ENCODE data around the gene DOCK4.

DOCK4 gene

DNA sequence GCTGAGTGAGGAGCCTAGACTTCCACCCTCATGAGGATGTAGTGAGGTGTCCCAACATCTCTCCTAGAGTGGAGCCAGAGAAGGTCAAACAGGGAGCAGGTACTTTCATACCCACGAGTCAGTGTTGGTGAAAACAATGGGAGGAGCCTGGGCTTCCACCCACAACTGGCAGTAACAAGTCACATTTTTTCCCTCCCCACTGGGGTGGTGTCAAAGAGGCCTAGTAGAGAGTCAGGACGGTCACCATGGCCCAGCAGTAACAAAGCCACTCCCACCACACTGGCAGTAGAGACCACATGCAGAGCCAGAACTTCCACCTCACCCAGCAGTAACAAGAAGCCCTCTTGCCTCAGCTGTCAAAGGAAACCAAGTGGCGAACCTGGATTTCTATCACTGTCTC is 363.7 kb downstream of the DOCK4 start:
- no peaks in the 10 kb centered on the region for H3K9me3 ChIP-seq (ENCODE audit: control insufficient read depth, insufficient read depth, low read length)
- no peak overlapping the region for H3K9ac ChIP-seq (ENCODE audit: low read depth, low read length)
- H3K4me3 ChIP-seq (ENCODE audit: low read depth, low read length) = no peak overlapping the region
- H3K4me1 ChIP-seq (ENCODE audit: control insufficient read depth, insufficient read depth, low read length) = no peaks in the 10 kb centered on the region
- H3K27me3 ChIP-seq (ENCODE audit: control insufficient read depth, insufficient read depth, low read length) = no peaks in the 10 kb centered on the region
- H3K36me3 ChIP-seq (ENCODE audit: control insufficient read depth, insufficient read depth, low read length) = peaks cover 3% of the 10 kb centered on the region

DNA sequence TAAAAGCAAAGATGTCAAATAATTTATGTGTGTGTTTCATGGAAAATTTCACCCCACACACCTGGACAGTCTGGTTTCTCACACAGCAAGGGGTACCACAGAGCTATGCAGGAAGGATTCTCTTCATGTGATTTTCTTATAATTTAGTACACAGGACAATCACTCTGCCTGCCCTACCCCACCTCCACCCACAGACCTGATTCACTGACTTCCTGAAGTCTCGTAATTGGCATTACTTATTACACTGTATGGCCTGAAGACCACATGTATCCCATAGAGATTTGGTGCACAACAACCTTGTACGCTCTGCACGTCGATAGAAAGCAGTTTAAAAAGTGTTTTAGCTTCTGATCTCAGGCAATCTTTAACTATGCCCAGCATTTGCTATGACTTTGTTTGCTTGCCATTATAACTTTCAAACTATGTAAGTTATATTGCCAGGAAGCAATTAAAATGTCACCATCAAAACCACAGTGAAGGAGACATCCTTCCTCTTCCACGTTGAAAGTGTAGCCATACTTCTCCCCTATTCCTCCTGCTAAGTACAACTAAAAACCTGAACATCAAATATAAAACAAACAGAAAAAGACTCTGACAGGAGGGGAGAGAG is 364.5 kb downstream of the DOCK4 start:
- no peaks in the 10 kb centered on the region for H3K27me3 ChIP-seq (ENCODE audit: control insufficient read depth, insufficient read depth, low read length)
- H3K9ac ChIP-seq (ENCODE audit: low read depth, low read length) = no peak overlapping the region
- no peaks in the 10 kb centered on the region for H3K9me3 ChIP-seq (ENCODE audit: control insufficient read depth, insufficient read depth, low read length)
- no peak overlapping the region for H3K4me3 ChIP-seq (ENCODE audit: low read depth, low read length)
- peaks cover 3% of the 10 kb centered on the region for H3K36me3 ChIP-seq (ENCODE audit: control insufficient read depth, insufficient read depth, low read length)
- H3K4me1 ChIP-seq (ENCODE audit: control insufficient read depth, insufficient read depth, low read length) = no peaks in the 10 kb centered on the region

- H3K4me1 ChIP-seq (ENCODE audit: control insufficient read depth, insufficient read depth, low read length) = no peaks in the 10 kb centered on the region
Measured at GRCh38 chr7:111840528-111840927, 365.7 kb downstream of the DOCK4 start.

DNA sequence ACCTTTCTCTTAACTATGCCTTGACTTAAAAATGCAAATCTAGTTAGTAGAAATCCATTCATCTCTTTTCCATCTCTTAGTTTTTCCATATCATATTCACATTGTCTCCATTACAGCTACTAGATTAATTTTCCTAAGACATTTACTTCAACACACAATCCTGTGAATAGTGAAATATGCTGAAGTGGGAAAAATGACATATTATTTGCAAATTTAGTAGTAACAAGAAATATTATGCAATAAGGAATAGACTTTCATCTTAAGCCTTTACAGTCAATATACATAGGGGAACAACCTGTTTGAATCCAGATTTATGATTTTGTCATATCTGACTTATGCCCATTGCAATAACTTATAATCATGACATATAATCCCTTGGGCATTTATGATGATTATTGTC is 366.9 kb downstream of the DOCK4 start:
- Histone ChIP-seq H3K4me3 (ENCODE audit: low read depth, low read length) (no peak overlapping the region), H3K9ac (ENCODE audit: low read depth, low read length) (no peak overlapping the region), H3K27me3 (ENCODE audit: control insufficient read depth, insufficient read depth, low read length) (no peaks in the 10 kb centered on the region), H3K9me3 (ENCODE audit: control insufficient read depth, insufficient read depth, low read length) (no peaks in the 10 kb centered on the region), H3K4me1 (ENCODE audit: control insufficient read depth, insufficient read depth, low read length) (no peaks in the 10 kb centered on the region), H3K36me3 (ENCODE audit: control insufficient read depth, insufficient read depth, low read length) (no peaks in the 10 kb centered on the region)

More at GRCh38 chr7:111840528-111840927, 365.7 kb downstream of the DOCK4 start:
- Histone ChIP-seq H3K36me3 (ENCODE audit: control insufficient read depth, insufficient read depth, low read length) (no peaks in the 10 kb centered on the region), H3K9ac (ENCODE audit: low read depth, low read length) (no peak overlapping the region), H3K27me3 (ENCODE audit: control insufficient read depth, insufficient read depth, low read length) (no peaks in the 10 kb centered on the region), H3K9me3 (ENCODE audit: control insufficient read depth, insufficient read depth, low read length) (no peaks in the 10 kb centered on the region), H3K4me3 (ENCODE audit: low read depth, low read length) (no peak overlapping the region)

DNA sequence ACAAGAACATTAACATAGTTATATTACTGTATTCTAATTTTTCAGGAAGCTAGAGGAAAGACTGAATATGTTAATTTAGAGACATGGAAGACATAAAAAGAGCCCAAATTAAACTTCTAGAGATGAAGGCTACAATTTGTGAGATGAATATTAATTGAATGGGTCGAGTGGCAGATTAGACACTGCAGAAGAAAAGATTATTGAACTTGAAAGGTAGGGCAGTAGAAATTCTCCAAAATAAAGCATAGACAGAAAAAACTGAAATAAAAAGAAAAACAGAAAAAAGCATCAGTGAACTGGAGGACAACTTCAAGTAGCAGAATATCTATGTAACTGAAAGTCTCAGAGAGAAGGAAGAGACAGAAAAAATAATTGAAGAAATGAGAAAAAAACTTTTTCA is 369.6 kb downstream of the DOCK4 start:
- Histone ChIP-seq H3K4me3 (ENCODE audit: low read depth, low read length) (no peak overlapping the region), H3K4me1 (ENCODE audit: control insufficient read depth, insufficient read depth, low read length) (no peaks in the 10 kb centered on the region), H3K9ac (ENCODE audit: low read depth, low read length) (no peak overlapping the region), H3K9me3 (ENCODE audit: control insufficient read depth, insufficient read depth, low read length) (no peaks in the 10 kb centered on the region), H3K27me3 (ENCODE audit: control insufficient read depth, insufficient read depth, low read length) (no peaks in the 10 kb centered on the region), H3K36me3 (ENCODE audit: control insufficient read depth, insufficient read depth, low read length) (no peaks in the 10 kb centered on the region)

DNA sequence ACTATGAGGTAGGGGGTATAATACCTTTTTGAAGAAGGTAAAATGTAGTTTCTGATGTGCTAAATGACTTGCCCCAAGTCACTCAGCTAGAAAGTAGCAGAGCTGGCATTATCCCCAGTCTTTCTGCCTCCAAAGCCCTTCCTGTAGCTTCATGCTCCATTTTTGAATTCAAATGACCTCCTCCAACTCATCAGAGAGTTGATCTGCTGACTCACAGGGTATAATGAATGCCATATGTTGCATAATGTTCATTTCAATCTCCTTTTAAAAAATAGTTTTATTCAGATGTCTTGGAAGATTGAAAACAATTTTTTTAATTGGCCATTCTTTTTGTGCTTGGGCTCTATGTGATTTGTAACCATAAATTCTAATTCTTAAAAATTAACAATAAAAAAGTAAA is 371.1 kb downstream of the DOCK4 start:
- no peaks in the 10 kb centered on the region for H3K4me1 ChIP-seq (ENCODE audit: control insufficient read depth, insufficient read depth, low read length)
- no peak overlapping the region for H3K9ac ChIP-seq (ENCODE audit: low read depth, low read length)
- H3K4me3 ChIP-seq (ENCODE audit: low read depth, low read length) = no peak overlapping the region
- H3K27me3 ChIP-seq (ENCODE audit: control insufficient read depth, insufficient read depth, low read length) = no peaks in the 10 kb centered on the region
- no peaks in the 10 kb centered on the region for H3K9me3 ChIP-seq (ENCODE audit: control insufficient read depth, insufficient read depth, low read length)
- no peaks in the 10 kb centered on the region for H3K36me3 ChIP-seq (ENCODE audit: control insufficient read depth, insufficient read depth, low read length)

GRCh38 chr7:111834367-111834766 is 371.8 kb downstream of the DOCK4 start:
- Histone ChIP-seq H3K9me3 (ENCODE audit: control insufficient read depth, insufficient read depth, low read length) (no peaks in the 10 kb centered on the region), H3K36me3 (ENCODE audit: control insufficient read depth, insufficient read depth, low read length) (no peaks in the 10 kb centered on the region), H3K4me3 (ENCODE audit: low read depth, low read length) (no peak overlapping the region), H3K9ac (ENCODE audit: low read depth, low read length) (no peak overlapping the region), H3K27me3 (ENCODE audit: control insufficient read depth, insufficient read depth, low read length) (no peaks in the 10 kb centered on the region), H3K4me1 (ENCODE audit: control insufficient read depth, insufficient read depth, low read length) (no peaks in the 10 kb centered on the region)

DNA sequence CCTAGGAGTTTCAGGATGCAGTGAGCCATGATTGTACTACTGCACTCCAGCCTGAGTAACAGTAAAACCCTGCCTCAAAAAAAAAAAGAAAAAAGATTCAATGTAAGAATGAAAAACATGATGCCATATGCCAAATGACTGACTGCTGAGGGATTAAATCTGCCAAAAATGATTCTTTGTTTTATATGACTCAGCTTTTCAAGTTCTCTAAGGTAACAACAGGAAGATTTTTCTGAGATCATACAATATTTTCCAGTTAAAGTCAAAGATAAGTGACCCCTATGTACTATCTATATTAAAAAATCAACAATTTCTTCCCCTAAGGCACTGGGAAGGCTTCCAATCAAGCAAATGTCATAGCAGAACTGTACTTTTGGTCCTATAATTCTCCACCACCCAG is 372.7 kb downstream of the DOCK4 start:
- Histone ChIP-seq H3K9me3 (ENCODE audit: control insufficient read depth, insufficient read depth, low read length) (no peaks in the 10 kb centered on the region), H3K9ac (ENCODE audit: low read depth, low read length) (no peak overlapping the region)

DNA sequence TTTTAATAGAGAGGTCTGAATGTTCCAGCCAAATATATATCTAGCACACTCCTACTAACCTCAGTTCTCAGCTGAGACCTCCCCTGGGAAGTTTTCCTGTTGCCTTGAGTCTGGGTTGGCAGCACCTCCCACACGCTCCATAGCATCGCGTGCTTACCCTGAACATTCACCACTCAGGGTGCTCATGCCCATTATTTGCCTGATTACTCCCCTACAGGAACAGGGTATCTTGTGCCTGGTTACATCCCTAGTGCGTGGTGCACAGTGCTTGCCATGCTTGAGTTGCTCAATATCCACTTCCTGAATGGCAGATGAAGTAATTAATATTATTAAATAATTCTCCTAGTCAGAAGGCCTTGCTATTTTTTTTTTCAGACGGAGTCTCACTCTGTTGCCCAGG is 374.0 kb downstream of the DOCK4 start:
- Histone ChIP-seq H3K4me3 (ENCODE audit: low read depth, low read length) (no peak overlapping the region), H3K4me1 (ENCODE audit: control insufficient read depth, insufficient read depth, low read length) (no peaks in the 10 kb centered on the region), H3K36me3 (ENCODE audit: control insufficient read depth, insufficient read depth, low read length) (no peaks in the 10 kb centered on the region), H3K27me3 (ENCODE audit: control insufficient read depth, insufficient read depth, low read length) (no peaks in the 10 kb centered on the region), H3K9me3 (ENCODE audit: control insufficient read depth, insufficient read depth, low read length) (no peaks in the 10 kb centered on the region), H3K9ac (ENCODE audit: low read depth, low read length) (no peak overlapping the region)

More for the DNA sequence above, 372.7 kb downstream of the DOCK4 start:
- H3K36me3 ChIP-seq (ENCODE audit: control insufficient read depth, insufficient read depth, low read length) = no peaks in the 10 kb centered on the region
- H3K27me3 ChIP-seq (ENCODE audit: control insufficient read depth, insufficient read depth, low read length) = no peaks in the 10 kb centered on the region
- H3K4me3 ChIP-seq (ENCODE audit: low read depth, low read length) = no peak overlapping the region
- no peaks in the 10 kb centered on the region for H3K4me1 ChIP-seq (ENCODE audit: control insufficient read depth, insufficient read depth, low read length)

DNA sequence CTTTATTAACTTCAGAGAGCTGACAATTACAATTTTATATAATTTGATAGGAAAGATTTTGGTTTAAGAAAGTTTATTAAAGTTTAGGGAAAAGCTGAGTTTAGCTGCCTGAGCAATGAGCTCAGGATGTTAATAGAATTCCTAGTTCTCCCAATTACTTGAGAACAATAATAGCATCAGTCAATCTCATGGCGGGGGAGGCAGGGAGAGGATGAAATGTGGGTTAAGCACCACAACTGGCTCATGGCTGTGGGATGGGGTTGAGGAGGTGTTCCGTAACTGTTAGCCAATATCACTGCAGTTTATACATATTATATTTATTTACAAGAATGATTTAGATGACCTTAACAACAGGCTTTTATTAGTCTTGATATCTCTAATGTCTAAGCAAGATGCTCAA is 377.0 kb downstream of the DOCK4 start:
- no peaks in the 10 kb centered on the region for H3K36me3 ChIP-seq (ENCODE audit: control insufficient read depth, insufficient read depth, low read length)
- H3K27me3 ChIP-seq (ENCODE audit: control insufficient read depth, insufficient read depth, low read length) = no peaks in the 10 kb centered on the region
- H3K9me3 ChIP-seq (ENCODE audit: control insufficient read depth, insufficient read depth, low read length) = no peaks in the 10 kb centered on the region
- H3K4me1 ChIP-seq (ENCODE audit: control insufficient read depth, insufficient read depth, low read length) = no peaks in the 10 kb centered on the region
- no peak overlapping the region for H3K4me3 ChIP-seq (ENCODE audit: low read depth, low read length)
- H3K9ac ChIP-seq (ENCODE audit: low read depth, low read length) = no peak overlapping the region

DNA sequence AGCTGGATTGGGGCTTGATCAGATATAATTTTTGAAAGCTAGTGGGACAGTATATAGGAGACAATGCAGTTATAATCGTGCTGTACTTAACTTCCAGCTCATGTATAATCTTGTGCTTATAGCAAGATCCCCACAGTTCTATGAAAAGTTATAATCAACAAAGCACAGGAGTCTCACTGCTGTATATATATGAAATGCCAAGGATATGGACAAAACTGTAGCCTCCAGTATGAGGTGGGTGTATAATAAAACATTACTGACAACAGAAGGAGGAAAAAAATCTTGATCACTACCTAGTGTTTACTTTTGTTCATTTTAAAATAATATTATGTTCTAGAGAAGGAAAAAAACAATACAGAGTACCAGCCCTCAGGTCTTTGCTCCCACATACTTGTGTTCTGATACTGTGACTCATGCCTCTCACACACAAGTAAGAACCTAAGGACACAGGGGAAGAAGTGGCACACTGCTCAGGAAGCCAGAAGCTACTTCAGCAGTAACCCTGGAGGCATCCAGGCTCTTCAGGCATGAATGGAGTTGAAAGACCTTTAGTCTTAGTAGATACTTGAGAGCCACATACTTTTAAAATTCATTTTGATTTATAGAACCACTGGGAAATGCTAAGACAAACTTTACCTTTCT is 378.2 kb downstream of the DOCK4 start:
- no peaks in the 10 kb centered on the region for H3K4me1 ChIP-seq (ENCODE audit: control insufficient read depth, insufficient read depth, low read length)
- H3K9me3 ChIP-seq (ENCODE audit: control insufficient read depth, insufficient read depth, low read length) = no peaks in the 10 kb centered on the region
- no peak overlapping the region for H3K9ac ChIP-seq (ENCODE audit: low read depth, low read length)
- no peak overlapping the region for H3K4me3 ChIP-seq (ENCODE audit: low read depth, low read length)
- H3K36me3 ChIP-seq (ENCODE audit: control insufficient read depth, insufficient read depth, low read length) = no peaks in the 10 kb centered on the region
- H3K27me3 ChIP-seq (ENCODE audit: control insufficient read depth, insufficient read depth, low read length) = no peaks in the 10 kb centered on the region

DNA sequence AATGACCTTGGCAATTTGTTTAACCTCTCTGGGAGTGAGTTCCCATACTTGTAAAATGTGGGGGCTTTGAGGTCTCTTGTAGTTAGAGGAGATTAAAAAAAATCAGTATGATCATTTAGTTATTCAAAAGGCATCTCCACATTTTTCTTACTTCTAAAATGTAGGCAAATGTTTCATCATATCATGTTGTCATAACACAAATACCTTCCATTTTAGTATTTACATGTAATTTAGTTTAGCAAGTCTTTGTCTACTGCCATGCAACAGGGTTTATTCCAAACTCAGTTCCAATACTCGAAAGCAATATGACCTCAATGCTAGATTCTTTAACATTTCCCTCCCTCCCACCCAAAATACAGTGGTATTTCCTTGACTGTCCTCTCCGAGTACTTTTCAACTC is 381.2 kb downstream of the DOCK4 start:
- no peaks in the 10 kb centered on the region for H3K9me3 ChIP-seq (ENCODE audit: control insufficient read depth, insufficient read depth, low read length)
- no peak overlapping the region for H3K4me3 ChIP-seq (ENCODE audit: low read depth, low read length)
- no peaks in the 10 kb centered on the region for H3K4me1 ChIP-seq (ENCODE audit: control insufficient read depth, insufficient read depth, low read length)
- H3K9ac ChIP-seq (ENCODE audit: low read depth, low read length) = no peak overlapping the region
- no peaks in the 10 kb centered on the region for H3K36me3 ChIP-seq (ENCODE audit: control insufficient read depth, insufficient read depth, low read length)
- no peaks in the 10 kb centered on the region for H3K27me3 ChIP-seq (ENCODE audit: control insufficient read depth, insufficient read depth, low read length)
